ELR (cell line): ENCODE results near the gene DCLK1.

Experiments used
- DNase-seq: peaks from one replicate; pipeline ENCODE4 v3.0.0-alpha.2; 2015; ENCODE audit warnings: low read depth

DCLK1 gene

DNA sequence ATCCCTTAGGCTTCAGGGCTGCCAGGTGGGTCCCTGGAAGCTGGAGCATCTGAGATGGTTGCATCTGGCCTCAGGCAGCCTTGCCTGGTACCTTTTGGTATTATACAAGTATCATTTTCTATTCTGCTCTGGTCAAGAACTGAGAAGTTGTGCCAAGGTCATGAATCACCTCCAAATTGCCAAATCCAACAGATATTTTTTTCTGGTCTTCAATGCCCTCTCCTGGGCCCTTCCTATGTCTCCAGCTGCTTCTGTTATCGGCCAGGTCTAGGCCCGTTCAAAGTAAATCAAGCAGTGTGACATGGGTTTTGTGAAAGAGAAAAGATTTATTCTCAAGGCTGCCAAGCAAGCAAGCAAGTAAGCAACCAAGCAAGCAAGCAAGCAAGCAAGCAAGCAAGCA, 383.6 kb downstream of the DCLK1 start:
- DNase-seq, result no peak

DNA sequence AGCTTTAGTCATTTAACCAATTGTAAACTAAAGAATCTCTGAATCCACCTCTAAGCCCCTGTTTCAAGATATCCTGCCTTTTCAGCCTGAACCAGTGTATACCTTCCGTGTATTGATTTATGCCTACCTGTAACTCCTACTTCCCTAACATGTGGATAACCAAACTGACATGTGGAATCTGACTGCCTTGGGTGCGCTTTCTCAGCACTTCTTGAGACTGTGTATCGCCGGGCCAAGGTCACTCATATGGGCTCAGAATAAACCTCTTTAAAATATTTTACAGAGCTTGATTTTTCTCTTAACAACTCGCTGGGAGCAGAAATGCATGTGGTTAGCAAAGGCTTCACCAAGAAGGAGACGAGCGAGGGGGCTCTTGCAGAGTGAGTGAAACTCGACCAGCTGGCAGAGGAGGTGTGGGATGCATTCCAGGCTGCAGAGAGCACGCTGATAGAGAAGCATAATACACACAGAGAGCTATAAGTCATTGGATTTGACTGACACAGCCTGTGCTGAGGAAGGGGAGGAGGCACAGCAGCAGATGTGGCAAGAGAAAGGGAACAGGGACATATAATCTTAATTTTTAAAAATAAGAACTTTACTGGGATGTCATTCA, 386.5 kb downstream of the DCLK1 start:
- no peak for DNase-seq

DNA sequence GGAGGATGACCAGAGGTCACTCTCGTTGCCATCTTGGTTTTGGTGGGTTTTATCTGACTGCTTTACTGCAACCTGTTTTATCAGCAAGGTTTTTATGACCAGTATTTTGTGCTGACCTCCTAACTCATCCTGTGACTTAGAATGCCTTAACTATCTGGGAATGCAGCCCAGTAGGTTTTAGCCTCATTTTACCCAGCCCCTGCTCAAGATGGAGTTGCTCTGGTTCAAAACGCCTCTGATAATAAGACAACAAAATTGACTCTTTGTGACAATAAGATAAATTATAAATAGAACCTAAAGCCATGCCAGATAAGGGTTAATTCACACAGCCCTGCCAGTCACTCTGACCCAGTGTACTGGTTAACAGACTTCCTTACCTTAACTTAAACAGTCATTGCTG, 387.0 kb downstream of the DCLK1 start:
- no peak for DNase-seq

DNA sequence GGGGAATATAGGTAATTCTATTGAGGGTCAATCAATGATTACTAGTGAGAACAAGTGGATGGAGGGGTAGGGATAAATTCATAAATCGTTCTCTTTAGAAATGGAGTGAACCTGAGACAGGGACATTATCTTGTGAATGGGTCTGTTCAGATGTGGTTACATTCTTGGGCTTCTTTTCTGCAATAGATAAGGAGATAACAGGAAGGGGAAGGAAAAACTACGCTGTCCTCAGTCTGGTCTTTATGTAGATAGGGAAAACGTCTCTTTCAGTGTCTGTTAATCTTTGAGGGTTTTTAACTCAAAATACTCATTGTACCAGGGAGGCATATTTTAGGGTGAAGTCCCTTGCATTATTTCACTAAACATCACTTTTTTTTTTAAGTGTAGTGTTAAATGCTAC, 388.0 kb downstream of the DCLK1 start:
- DNase-seq, result no peak

DNA sequence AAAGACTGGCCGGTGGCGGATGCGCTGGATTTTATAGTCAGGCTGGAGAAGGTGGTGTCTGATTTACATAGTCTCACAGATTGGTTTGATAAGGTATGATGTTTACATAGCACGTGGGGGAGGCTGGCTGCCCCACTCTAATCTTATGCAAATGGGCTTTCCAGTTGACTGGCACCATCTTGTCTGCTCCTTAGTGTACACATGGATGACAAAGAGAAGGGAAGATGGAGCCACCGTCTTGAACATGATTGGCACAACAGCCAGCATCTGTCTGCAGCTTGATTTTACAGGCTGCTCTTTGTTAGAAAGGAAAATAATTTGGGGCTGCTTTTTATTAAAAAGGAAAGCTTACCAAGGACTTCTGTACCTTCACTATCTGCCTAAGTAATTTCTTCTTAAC, 389.5 kb downstream of the DCLK1 start:
- DNase-seq, result no peak

DNA sequence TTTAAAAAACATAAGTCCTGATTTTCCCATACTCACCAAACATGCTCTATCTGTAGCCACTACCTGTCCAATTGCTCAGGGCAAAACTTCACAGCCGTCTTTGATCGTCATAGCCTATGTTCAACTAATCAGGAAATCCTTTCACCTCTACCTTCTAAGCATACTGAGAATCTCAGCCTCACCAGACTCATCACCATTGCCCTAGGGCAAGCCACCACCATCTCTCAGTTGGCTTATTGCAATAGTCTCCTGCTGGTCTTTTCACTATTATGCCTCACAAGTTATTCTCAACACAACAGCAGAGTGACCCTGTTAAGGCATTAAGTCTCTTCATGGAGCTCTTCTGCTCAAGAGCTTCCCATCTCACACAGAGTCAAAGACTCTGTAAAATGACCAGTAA, 394.3 kb downstream of the DCLK1 start:
- no peak for DNase-seq

DNA sequence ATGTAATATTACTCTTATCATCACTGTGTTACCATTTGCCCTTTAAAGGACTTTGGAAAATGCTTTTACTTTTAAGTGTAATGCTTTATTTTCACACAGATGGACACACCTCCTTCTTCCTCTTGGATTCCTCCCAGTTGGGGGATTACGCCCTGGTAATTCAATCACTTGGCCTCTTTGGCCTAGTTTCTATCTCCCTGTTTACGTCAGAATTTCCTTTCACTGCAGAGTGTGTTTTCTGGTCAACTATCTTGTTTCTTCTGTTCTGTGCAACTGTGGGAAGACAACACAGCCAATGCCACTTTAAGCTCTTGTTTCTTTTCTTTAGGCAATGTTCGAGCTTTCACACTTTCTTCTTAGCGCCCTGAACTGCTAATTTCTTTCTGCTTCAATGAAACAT, 397.4 kb downstream of the DCLK1 start:
- DNase-seq, result no peak

DNA sequence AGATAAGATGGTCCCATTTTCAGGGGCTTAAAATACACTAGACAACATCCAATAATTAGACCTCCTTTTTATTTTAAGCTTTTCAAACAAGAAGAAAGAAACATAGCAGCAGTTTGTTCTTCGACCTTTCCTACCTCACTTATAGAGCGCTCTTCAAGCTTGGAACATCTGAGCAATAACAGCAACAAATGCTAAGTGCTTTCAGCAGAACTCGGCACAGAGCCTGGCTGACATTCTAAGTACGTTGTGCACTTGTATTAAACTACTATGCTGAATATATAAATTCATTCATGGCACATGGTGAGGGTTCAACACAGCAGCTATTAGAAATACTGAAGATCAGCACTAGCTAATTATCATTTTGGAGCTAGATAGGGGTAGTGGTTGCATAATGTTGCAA, 398.6 kb downstream of the DCLK1 start:
- no peak for DNase-seq

DNA sequence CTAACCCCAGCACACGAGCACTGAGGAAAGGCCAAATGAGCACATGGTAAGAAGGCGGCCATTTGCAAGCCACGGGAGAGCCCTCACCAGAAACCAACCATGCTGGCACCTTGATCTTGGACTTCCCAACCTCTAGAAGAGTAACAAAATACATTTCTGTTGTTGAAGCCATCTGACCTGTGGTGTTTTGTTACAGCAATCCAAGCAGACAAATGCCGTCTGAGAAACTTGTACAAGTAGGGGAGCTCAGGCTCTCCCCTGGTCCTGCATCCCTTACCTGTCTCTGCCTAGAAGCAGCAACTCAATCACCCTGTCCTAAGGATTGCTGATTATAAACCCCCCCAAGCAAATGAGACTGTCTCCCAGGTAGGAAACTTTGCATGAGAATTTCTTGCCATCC, 399.7 kb downstream of the DCLK1 start:
- DNase-seq, result no peak

DNA sequence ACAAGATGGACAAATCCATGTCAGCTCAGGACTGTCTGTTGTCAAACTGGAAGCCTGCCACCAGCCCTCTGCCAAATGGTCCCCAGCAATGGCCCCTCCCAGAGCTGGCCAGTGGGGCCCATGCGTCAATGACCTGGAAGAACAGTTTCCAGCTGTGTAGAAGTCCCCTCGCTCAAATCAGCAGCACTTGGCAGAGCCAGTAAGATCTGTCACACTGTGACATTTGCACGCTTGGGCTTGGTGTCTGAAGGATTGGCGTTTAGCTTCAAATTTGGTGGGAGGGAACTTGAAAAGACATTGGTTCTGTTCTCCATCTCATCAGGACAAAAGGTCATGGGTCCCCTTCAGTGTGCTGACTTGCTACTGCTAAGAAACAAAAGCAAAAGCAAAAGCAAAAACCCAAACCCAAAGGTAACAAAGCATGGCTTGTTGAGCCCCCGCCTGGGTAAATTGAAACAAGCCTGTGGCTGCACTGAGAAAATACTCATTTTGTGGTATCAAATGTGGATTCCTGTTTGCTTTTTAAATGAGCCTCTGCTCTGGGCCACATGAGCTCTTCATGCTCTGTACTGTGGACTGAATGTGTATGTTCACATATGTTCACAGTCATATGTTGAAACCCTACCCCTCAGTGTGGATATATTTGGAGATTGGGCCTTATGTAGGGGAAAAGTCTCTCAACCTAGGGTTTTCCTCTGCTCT, 401.1 kb downstream of the DCLK1 start:
- DNase-seq, result no peak

DNA sequence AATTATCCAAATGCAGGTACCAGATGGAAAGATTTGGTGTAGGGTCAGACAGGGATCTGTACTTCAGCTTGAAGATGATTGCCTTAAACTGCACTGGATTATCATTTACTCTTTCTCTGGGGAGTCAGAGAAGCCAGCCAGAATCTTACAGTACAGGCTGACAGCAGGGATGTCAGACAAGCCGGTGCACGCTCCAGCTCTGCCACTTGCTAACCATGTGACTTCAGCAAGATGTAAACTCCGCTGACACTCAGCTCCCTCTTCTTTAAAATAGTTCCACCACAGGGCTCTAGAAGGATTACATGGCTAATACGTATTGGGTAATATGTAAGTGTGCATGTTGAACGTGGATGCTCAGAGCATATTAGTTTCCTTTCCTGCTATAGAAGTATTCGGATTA, 403.3 kb downstream of the DCLK1 start:
- no peak for DNase-seq

DNA sequence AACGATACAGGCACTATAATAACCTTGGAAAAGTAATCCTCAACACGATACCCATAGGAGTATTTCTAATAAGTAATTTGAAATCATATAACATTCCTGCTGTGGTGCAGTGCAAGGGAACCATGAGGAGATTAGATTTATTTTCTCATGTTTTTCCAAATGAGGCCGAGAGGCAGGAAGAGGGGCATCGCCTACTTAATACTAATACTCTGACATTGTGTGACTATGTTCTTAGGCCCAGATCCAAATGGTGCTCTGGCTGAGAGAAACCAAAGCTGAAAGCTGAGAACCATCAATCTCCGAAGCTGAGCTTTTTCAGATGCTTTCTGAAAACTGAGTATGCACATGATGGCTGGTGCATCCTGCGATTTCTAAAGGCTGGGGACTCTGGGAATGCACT, 406.7 kb downstream of the DCLK1 start:
- DNase-seq, result no peak

DNA sequence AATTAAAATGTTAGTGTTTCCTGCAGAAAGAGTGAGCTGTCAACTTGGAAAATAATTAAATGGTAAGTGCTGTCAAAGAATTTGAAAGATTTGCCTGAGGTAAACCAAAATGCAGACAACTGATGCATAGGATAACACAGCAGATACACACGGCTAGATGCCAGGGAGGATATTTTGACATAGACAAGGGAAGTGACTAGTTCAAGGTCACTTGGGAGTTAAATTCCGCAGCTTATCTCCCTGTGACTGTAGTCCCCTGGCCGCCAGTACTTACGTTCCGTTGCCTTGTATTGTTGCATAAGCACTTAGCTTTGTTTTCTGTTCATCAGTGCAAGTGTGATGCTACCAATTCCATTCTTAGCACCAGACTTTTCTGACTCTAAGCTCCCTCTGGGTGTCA, 407.4 kb downstream of the DCLK1 start:
- DNase-seq, result peak; percentile 73

DNA sequence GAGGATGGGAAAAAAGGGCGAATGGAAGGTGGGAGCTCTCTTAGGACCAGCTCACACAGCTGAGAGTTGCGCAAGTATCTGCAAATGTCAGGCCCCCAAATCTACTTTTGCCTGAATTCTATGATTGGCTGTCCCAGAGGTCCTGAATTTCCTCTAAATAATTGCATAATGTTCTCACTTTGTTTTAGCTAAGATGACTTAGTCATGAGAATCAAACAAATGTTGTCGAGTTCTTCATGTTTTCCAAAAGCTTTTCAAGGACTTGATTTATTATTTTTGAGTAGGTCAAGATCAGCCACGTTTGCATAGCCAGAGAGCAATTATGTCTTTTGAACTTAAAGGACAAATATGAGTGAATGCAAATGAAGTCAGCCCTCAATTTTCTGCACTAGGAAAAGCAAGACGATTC, 408.1 kb downstream of the DCLK1 start:
- peak; percentile 27 for DNase-seq

DNA sequence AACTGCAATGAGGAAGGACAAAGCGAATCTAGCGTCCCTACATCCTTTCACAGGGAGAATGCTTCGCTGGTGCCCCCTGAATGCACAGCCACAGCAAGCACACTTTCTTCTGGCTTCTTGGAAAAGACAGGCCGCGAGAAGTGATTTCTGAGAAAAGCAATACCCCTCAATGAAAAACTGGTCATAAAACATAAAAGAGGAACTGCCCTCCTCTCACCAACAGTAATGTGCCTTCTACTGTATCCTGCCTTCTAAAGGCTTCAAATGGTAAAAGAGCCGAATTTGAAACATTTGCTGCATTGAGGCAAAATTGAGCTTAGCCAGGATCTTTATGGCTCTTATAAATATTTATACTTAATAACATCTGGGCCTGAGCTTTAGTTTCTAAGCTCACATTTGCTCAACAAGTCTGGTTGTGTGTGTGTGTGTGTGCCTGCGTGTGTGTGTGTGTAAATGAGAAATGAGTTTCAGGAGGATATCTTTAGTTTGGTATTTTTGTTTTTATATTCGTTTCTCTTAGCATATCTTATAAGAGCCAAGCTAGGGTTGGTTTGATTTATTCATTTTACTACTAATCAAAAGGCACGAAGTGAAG, 408.6 kb downstream of the DCLK1 start:
- DNase-seq, result no peak

DNA sequence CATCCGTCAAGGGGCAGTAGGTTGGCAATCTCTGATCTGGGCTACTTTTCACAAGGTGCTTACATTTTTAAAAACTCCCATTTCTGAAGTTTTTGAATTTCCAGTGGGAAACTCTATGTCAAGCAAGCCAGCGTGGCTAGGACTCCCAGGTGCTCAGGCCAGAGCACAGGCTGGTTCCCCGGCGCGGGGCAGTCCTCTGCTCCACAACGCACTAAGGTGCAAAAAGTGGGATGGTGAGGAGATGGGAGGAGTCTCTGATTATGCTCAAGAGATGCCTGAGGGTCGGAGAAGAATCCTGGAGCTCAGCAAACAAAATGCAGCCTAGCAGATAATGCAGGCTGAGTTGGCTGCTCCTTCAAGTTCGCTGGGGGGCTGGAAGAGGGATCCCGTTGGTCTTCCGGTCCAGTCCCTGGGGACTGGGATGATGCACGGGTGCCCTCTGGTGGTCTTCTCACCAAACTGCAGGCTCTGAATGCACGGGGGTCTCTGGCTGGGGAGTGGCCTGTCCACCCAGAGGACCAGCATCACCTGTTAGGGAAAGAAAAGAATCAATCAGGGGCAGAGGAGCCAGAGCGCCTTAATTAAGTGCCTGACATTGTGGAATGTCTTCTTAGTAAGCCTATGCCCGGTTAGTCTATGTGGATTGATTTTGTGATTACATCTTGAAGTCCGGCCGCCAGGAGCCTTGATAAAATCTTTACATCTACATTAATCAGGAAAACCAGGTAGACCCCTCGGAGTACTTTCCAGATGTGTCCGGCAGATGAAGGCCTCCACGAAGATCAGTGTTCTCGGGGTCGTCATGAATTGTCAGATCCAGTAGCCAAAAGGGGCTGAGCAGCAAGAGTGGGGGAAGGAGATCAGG, 410.3 kb downstream of the DCLK1 start:
- DNase-seq, result peak; percentile 77

DNA sequence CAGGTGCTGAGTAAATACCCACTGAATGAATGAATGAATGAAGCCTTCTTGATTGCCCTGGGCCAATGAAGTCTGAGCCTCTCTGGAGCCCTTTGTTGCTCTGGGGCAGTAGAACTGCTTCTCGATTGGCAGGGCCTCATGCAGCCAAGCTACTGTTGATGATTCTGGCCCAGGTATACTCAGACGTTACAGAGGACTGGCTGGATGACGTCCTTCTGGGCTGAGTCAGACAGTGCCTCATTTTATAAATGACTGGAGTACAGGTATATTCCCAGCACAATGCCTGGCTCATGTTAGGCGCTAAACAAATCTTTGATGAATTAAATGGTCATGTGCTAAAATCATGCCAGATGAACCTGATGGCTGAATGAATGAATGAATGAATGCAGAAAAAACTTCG, 410.9 kb downstream of the DCLK1 start:
- DNase-seq, result no peak
